ENCODE data around the gene WDR5.

The WDR5 gene

GRCh38 chr9:134178768-134179551, 43.1 kb downstream of the WDR5 start:
- in situ Hi-C loops (cut with HindIII; ENCODE audit: low pct_ligation_motif_present, low sequenced_read_pairs), result loop anchor here (10.0 kb wide), 1 partner anchor 266 kb away; no protein-coding TSS in a partner anchor
- no peak for TF ChIP-seq CTCF (IDR thresholded peaks at IDR 0.05; ENCODE audit: low read depth, low read length, missing control alignments)
- Histone ChIP-seq H3K4me3 (ENCODE audit: low read depth, low read length) (no peak overlapping the region), H3K27me3 (replicated peaks) (peaks cover 22% of the 10 kb centered on the region), H3K27ac (no peak overlapping the region), H3K36me3 (replicated peaks) (no peaks in the 10 kb centered on the region)
- no peak for DNase-seq

- TF ChIP-seq CTCF (IDR thresholded peaks at IDR 0.05; ENCODE audit: low read depth, low read length, missing control alignments), result no peak
- no peak overlapping the region for H3K4me3 ChIP-seq (ENCODE audit: low read depth, low read length)
- no peak overlapping the region for H3K27ac ChIP-seq
- no peak for DNase-seq
- in situ Hi-C loops (cut with HindIII; ENCODE audit: low pct_ligation_motif_present, low sequenced_read_pairs), result loop anchor here (10.0 kb wide), 1 partner anchor 265 kb away; no protein-coding TSS in a partner anchor
- H3K36me3 ChIP-seq (replicated peaks), result no peaks in the 10 kb centered on the region
- peaks cover 22% of the 10 kb centered on the region for H3K27me3 ChIP-seq (replicated peaks)
Measured at GRCh38 chr9:134179595-134179917, 43.7 kb downstream of the WDR5 start.

GRCh38 chr9:134179918-134180785, 44.3 kb downstream of the WDR5 start:
- no peak for DNase-seq
- in situ Hi-C loops (cut with HindIII; ENCODE audit: low pct_ligation_motif_present, low sequenced_read_pairs), result loop anchor here (10.0 kb wide), 1 partner anchor 265 kb away; no protein-coding TSS in a partner anchor
- no peak overlapping the region for H3K4me3 ChIP-seq (ENCODE audit: low read depth, low read length)
- no peak overlapping the region for H3K27ac ChIP-seq
- TF ChIP-seq CTCF (IDR thresholded peaks at IDR 0.05; ENCODE audit: low read depth, low read length, missing control alignments), result no peak
- H3K36me3 ChIP-seq (replicated peaks), result no peaks in the 10 kb centered on the region
- peaks cover 22% of the 10 kb centered on the region for H3K27me3 ChIP-seq (replicated peaks)

GRCh38 chr9:134180786-134181647, 45.1 kb downstream of the WDR5 start:
- Histone ChIP-seq H3K27me3 (replicated peaks) (peaks cover 17% of the 10 kb centered on the region), H3K4me3 (ENCODE audit: low read depth, low read length) (no peak overlapping the region), H3K27ac (no peak overlapping the region), H3K36me3 (replicated peaks) (no peaks in the 10 kb centered on the region)
- in situ Hi-C loops (cut with HindIII; ENCODE audit: low pct_ligation_motif_present, low sequenced_read_pairs), result no loop called here
- TF ChIP-seq CTCF (IDR thresholded peaks at IDR 0.05; ENCODE audit: low read depth, low read length, missing control alignments), result no peak
- DNase-seq, result no peak

GRCh38 chr9:134181648-134182034, 45.8 kb downstream of the WDR5 start:
- DNase-seq, result no peak
- in situ Hi-C loops (cut with HindIII; ENCODE audit: low pct_ligation_motif_present, low sequenced_read_pairs), result no loop called here
- no peak for TF ChIP-seq CTCF (IDR thresholded peaks at IDR 0.05; ENCODE audit: low read depth, low read length, missing control alignments)
- H3K27me3 ChIP-seq (replicated peaks), result peaks cover 11% of the 10 kb centered on the region
- H3K36me3 ChIP-seq (replicated peaks), result no peaks in the 10 kb centered on the region
- H3K27ac ChIP-seq, result no peak overlapping the region
- no peak overlapping the region for H3K4me3 ChIP-seq (ENCODE audit: low read depth, low read length)

Measured in brain microvascular endothelial cell (primary cell).